Measurements from ENCODE around the gene DVL2.

Gene DVL2

GRCh38 chr17:7249830-7250229 is 15.5 kb upstream of the DVL2 start:
- TF ChIP-seq GATA2 (IDR thresholded peaks at IDR 0.05; ENCODE audit: low read depth, low read length), result no peak
- no peak for TF ChIP-seq GATA3 (IDR thresholded peaks at IDR 0.05; ENCODE audit: low read depth, low read length)

- TF ChIP-seq GATA3 (IDR thresholded peaks at IDR 0.05; ENCODE audit: low read depth, low read length) (no peak), GATA2 (IDR thresholded peaks at IDR 0.05; ENCODE audit: low read depth, low read length) (no peak)
Observed at GRCh38 chr17:7249214-7249613, 14.9 kb upstream of the DVL2 start.

GRCh38 chr17:7248796-7249195 is 14.5 kb upstream of the DVL2 start:
- TF ChIP-seq GATA2 (IDR thresholded peaks at IDR 0.05; ENCODE audit: low read depth, low read length) (no peak), GATA3 (IDR thresholded peaks at IDR 0.05; ENCODE audit: low read depth, low read length) (no peak)

GRCh38 chr17:7246779-7247178 is 12.5 kb upstream of the DVL2 start:
- TF ChIP-seq GATA2 (IDR thresholded peaks at IDR 0.05; ENCODE audit: low read depth, low read length), result no peak
- no peak for TF ChIP-seq GATA3 (IDR thresholded peaks at IDR 0.05; ENCODE audit: low read depth, low read length)

GRCh38 chr17:7243453-7243729 is 9.1 kb upstream of the DVL2 start:
- no peak for TF ChIP-seq GATA3 (IDR thresholded peaks at IDR 0.05; ENCODE audit: low read depth, low read length)
- TF ChIP-seq GATA2 (IDR thresholded peaks at IDR 0.05; ENCODE audit: low read depth, low read length), result no peak

GRCh38 chr17:7242717-7243452 is 8.6 kb upstream of the DVL2 start:
- TF ChIP-seq GATA3 (IDR thresholded peaks at IDR 0.05; ENCODE audit: low read depth, low read length) (no peak), GATA2 (IDR thresholded peaks at IDR 0.05; ENCODE audit: low read depth, low read length) (no peak)

GRCh38 chr17:7241783-7242716 is 7.7 kb upstream of the DVL2 start, which contains the start of gene GABARAP:
GABARAP (minus strand) TSS chr17:7242449; CDS start chr17:7242330, 119 bp downstream.
- TF ChIP-seq GATA2 (IDR thresholded peaks at IDR 0.05; ENCODE audit: low read depth, low read length) (no peak), GATA3 (IDR thresholded peaks at IDR 0.05; ENCODE audit: low read depth, low read length) (no peak)

- no peak for TF ChIP-seq GATA3 (IDR thresholded peaks at IDR 0.05; ENCODE audit: low read depth, low read length)
- no peak for TF ChIP-seq GATA2 (IDR thresholded peaks at IDR 0.05; ENCODE audit: low read depth, low read length)
Observed at GRCh38 chr17:7241090-7241733, 6.9 kb upstream of the DVL2 start.

GRCh38 chr17:7240375-7240774 is 6.1 kb upstream of the DVL2 start:
- TF ChIP-seq GATA3 (IDR thresholded peaks at IDR 0.05; ENCODE audit: low read depth, low read length), result no peak
- no peak for TF ChIP-seq GATA2 (IDR thresholded peaks at IDR 0.05; ENCODE audit: low read depth, low read length)

- TF ChIP-seq GATA3 (IDR thresholded peaks at IDR 0.05; ENCODE audit: low read depth, low read length), result no peak
- no peak for TF ChIP-seq GATA2 (IDR thresholded peaks at IDR 0.05; ENCODE audit: low read depth, low read length)
Observed at GRCh38 chr17:7239091-7240027, 5.0 kb upstream of the DVL2 start, which contains the start of gene PHF23. PHF23 (minus strand) TSS chr17:7239457; CDS start chr17:7239279, 178 bp downstream.

- no peak for TF ChIP-seq GATA3 (IDR thresholded peaks at IDR 0.05; ENCODE audit: low read depth, low read length)
- TF ChIP-seq GATA2 (IDR thresholded peaks at IDR 0.05; ENCODE audit: low read depth, low read length), result no peak
Observed at GRCh38 chr17:7238420-7239090, 4.2 kb upstream of the DVL2 start.

- no peak for TF ChIP-seq GATA2 (IDR thresholded peaks at IDR 0.05; ENCODE audit: low read depth, low read length)
- no peak for TF ChIP-seq GATA3 (IDR thresholded peaks at IDR 0.05; ENCODE audit: low read depth, low read length)
Observed at GRCh38 chr17:7237761-7238419, 3.6 kb upstream of the DVL2 start.
